Measurements from ENCODE around the gene MZF1.

MZF1 gene

DNA sequence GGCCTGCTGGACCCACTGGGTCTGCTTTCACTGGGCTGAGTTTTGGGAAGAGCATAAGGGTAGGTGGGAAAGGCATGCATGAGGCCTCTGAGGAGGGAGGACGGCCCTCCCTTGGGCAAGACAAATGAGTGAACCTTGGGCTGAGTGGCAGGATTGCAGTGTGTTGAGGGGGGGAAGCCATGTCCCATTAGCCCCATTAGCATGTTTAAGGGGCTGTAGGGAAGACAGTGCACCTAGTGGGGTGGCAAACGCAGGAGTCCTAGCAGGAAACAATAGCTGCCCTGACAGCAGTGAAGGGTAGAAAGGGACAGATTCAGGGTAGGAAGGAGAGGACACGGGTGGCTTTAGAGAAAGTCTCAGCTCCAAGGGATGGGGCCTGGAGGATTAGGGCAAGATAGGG lies 50.4 kb downstream of the MZF1 start:
- peaks cover 23% of the 10 kb centered on the region for H3K4me1 ChIP-seq (ENCODE audit: control insufficient read depth, insufficient read depth, low read length)
- no peak overlapping the region for H3K27ac ChIP-seq (ENCODE audit: low read length)
- no peaks in the 10 kb centered on the region for H3K27me3 ChIP-seq (ENCODE audit: control insufficient read depth in 1 of 2, insufficient read depth in 2 of 2, low read length in 2 of 2)
- no peak overlapping the region for H3K9ac ChIP-seq (ENCODE audit: low read length in 2 of 2)
- no peaks in the 10 kb centered on the region for H3K9me3 ChIP-seq (ENCODE audit: control insufficient read depth in 2 of 2, low read length in 2 of 2)
- no peak overlapping the region for H3K4me3 ChIP-seq (ENCODE audit: low read length in 2 of 2)
- no peaks in the 10 kb centered on the region for H3K36me3 ChIP-seq (ENCODE audit: control insufficient read depth in 2 of 2, insufficient read depth in 2 of 2, low read length in 2 of 2)

DNA sequence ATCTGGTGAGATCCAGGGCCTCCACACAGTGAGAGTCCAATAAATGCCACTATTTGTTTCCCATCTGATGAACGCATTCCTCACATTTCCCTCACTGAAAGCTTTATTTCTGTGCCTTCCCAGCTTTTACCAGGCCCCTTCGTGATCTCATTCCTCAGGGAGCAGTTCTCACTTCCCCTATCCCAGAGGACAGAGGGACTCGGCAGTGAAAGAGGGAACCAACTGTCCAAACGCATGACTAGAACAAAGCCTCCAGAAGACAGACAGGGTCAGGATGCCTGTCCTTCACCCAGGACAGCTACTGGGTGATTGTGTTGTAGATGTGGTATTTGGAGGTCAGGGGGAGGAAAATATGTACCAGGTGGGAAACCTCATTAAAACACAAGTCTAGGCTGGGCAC lies 51.5 kb downstream of the MZF1 start:
- H3K27me3 ChIP-seq (ENCODE audit: control insufficient read depth in 1 of 2, insufficient read depth in 2 of 2, low read length in 2 of 2) = no peaks in the 10 kb centered on the region
- no peaks in the 10 kb centered on the region for H3K9me3 ChIP-seq (ENCODE audit: control insufficient read depth in 2 of 2, low read length in 2 of 2)
- peaks cover 3 to 7% of the 10 kb centered on the region in 2 donors for H3K36me3 ChIP-seq (ENCODE audit: control insufficient read depth in 2 of 2, insufficient read depth in 2 of 2, low read length in 2 of 2)
- H3K4me3 ChIP-seq (ENCODE audit: low read length in 2 of 2) = no peak overlapping the region
- peaks cover 28% of the 10 kb centered on the region for H3K4me1 ChIP-seq (ENCODE audit: control insufficient read depth, insufficient read depth, low read length)
- H3K27ac ChIP-seq (ENCODE audit: low read length) = no peak overlapping the region
- H3K9ac ChIP-seq (ENCODE audit: low read length in 2 of 2) = no peak overlapping the region

DNA sequence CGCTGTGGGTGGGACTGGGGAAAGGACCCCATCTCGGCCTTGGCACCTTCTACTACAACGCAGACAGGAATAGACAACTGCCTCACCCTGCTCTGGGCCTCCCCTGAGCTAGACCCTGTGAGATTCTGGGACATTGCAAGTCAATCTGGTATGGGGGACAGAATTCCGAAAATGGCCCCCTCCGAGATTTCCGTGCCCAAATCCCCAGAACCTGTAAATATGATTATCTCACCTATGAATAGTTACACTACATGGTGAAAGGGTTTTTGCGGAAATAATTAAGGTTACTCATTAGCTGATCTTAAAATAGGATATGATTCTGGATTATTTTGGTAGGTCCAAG lies 52.9 kb downstream of the MZF1 start:
- Histone ChIP-seq H3K36me3 (ENCODE audit: control insufficient read depth in 2 of 2, insufficient read depth in 2 of 2, low read length in 2 of 2) (peaks cover 6 to 16% of the 10 kb centered on the region in 2 donors), H3K27ac (ENCODE audit: low read length) (peak overlapping the region; percentile 95), H3K9ac (ENCODE audit: low read length in 2 of 2) (peak overlapping the region; percentile 93 to 96), H3K4me1 (ENCODE audit: control insufficient read depth, insufficient read depth, low read length) (peaks cover 36% of the 10 kb centered on the region), H3K27me3 (ENCODE audit: control insufficient read depth in 1 of 2, insufficient read depth in 2 of 2, low read length in 2 of 2) (no peaks in the 10 kb centered on the region), H3K9me3 (ENCODE audit: control insufficient read depth in 2 of 2, low read length in 2 of 2) (no peaks in the 10 kb centered on the region), H3K4me3 (ENCODE audit: low read length in 2 of 2) (peak overlapping the region; percentile 88 to 95)

DNA sequence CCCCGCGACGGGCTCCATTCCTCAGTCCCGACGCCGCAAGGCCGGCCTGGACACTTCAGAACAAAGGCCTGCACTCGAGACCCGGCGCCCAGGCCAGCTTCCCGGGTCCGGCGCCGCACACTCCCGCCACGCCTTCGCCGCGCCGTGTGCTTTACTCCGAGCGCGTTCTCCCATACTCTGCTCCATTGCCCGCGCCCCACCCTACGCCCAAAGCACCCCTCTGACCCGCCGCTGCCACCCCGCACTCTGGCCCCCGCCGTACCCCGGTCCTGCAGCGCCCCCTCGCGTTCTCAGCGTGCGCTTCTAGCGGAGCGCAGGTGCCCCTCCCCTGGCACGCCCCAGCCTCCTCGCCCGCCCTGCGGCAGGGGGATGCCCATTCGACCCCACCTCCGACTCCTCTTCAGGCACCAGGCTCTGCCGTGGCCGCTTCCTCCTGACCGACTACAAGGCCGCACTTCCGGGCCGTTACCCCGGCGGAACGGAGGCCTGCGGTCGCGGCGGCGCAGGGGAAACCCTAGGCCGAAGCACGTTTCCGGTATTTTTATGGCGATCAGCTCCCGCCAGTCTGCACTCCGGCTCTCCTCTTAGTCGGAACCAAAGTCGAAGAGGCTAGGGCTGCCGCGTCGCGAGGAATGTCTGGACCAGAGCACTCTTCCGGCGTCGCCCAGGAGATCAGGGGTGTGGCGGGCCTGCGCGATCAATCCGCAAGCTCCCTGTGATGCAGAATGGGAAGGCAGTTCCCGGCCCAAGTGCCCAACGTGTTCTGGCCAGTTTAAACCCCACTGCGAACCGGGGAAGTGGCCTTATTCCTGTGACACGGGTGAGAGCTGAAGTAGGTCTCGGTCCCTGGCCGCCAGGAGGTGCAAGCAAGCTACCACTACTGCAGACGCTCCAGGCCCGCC lies 53.5 kb downstream of the MZF1 start, which contains the start of gene ZBTB45:
Gene ZBTB45 (minus strand): TSS at position 456 of the 902 bp plus-strand sequence. CDS start 2,137 bp downstream, outside the sequence.
- H3K4me3 ChIP-seq (ENCODE audit: low read length in 2 of 2) = peak within 1 kb of the TSS; percentile 88 to 95
- H3K27me3 ChIP-seq (ENCODE audit: control insufficient read depth in 1 of 2, insufficient read depth in 2 of 2, low read length in 2 of 2) = no peaks in the 10 kb centered on the region
- peaks cover 37% of the 10 kb centered on the region for H3K4me1 ChIP-seq (ENCODE audit: control insufficient read depth, insufficient read depth, low read length)
- H3K27ac ChIP-seq (ENCODE audit: low read length) = peak within 1 kb of the TSS; percentile 95
- H3K9ac ChIP-seq (ENCODE audit: low read length in 2 of 2) = peak within 1 kb of the TSS; percentile 93 to 96
- no peaks in the 10 kb centered on the region for H3K9me3 ChIP-seq (ENCODE audit: control insufficient read depth in 2 of 2, low read length in 2 of 2)
- H3K36me3 ChIP-seq (ENCODE audit: control insufficient read depth in 2 of 2, insufficient read depth in 2 of 2, low read length in 2 of 2) = peaks cover 6 to 16% of the 10 kb centered on the region in 2 donors

DNA sequence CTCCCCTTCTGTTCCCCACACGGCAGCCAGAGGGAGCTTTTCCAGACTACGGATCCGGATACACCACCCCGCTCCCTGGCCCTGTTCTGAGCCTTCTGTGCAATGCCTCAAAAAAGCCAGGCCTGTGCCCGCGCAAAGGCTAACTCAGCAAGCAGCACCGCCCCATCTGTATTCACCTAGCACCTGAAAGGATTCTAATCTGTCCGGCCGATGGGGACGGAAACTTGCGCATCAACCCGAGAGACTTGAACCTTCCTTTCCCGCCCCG lies 54.1 kb downstream of the MZF1 start:
- Histone ChIP-seq H3K27me3 (ENCODE audit: control insufficient read depth in 1 of 2, insufficient read depth in 2 of 2, low read length in 2 of 2) (no peaks in the 10 kb centered on the region), H3K36me3 (ENCODE audit: control insufficient read depth in 2 of 2, insufficient read depth in 2 of 2, low read length in 2 of 2) (peaks cover 6 to 16% of the 10 kb centered on the region in 2 donors), H3K4me1 (ENCODE audit: control insufficient read depth, insufficient read depth, low read length) (peaks cover 41% of the 10 kb centered on the region), H3K9me3 (ENCODE audit: control insufficient read depth in 2 of 2, low read length in 2 of 2) (no peaks in the 10 kb centered on the region), H3K27ac (ENCODE audit: low read length) (peak overlapping the region; percentile 95), H3K4me3 (ENCODE audit: low read length in 2 of 2) (peak overlapping the region; percentile 88 to 95), H3K9ac (ENCODE audit: low read length in 2 of 2) (peak overlapping the region; percentile 93 to 96)

DNA sequence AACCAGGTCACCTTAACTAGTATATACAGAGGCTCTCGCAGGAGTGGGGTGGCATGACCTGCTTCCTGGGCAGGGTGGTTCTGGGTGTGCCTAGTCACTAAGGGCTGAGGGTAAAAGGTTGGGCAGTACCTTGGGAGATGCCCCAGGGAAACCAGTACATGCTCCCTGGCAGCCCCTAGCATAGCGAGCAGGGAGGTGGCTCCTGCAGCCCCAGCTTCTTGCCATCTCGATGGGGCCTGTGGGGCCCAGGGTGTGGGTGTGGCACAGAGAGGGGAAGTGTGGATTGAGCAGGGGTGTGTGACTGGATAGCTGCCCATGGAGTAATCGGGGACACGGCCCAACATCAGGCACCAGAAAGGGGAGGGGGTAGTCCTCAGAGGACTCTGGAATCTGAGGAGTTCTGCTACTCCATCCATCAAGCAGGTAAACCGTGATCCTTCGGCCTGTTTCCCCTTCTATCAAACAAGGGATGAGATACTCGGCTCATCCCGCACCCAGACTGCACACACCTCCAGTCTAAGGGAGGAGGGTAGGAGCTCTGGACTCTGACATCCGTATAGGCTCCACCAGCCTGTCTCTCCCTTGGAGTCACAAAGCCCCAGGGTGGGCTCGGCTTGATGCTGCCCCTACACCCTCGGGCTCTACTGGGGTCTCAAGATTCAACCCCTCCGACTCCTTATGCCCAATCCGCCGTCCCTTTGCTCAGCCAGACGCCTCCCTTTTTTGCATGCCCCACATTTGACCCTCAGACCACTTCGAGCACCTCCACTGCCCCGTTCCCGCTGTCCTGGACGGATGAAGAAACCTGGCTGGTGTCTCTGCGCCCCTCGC lies 54.7 kb downstream of the MZF1 start:
- Histone ChIP-seq H3K4me1 (ENCODE audit: control insufficient read depth, insufficient read depth, low read length) (peaks cover 46% of the 10 kb centered on the region), H3K27me3 (ENCODE audit: control insufficient read depth in 1 of 2, insufficient read depth in 2 of 2, low read length in 2 of 2) (no peaks in the 10 kb centered on the region), H3K9ac (ENCODE audit: low read length in 2 of 2) (peak overlapping the region; percentile 93 to 96), H3K36me3 (ENCODE audit: control insufficient read depth in 2 of 2, insufficient read depth in 2 of 2, low read length in 2 of 2) (peaks cover 6 to 16% of the 10 kb centered on the region in 2 donors), H3K9me3 (ENCODE audit: control insufficient read depth in 2 of 2, low read length in 2 of 2) (no peaks in the 10 kb centered on the region), H3K27ac (ENCODE audit: low read length) (peak overlapping the region; percentile 95), H3K4me3 (ENCODE audit: low read length in 2 of 2) (peak overlapping the region; percentile 88 to 95)

DNA sequence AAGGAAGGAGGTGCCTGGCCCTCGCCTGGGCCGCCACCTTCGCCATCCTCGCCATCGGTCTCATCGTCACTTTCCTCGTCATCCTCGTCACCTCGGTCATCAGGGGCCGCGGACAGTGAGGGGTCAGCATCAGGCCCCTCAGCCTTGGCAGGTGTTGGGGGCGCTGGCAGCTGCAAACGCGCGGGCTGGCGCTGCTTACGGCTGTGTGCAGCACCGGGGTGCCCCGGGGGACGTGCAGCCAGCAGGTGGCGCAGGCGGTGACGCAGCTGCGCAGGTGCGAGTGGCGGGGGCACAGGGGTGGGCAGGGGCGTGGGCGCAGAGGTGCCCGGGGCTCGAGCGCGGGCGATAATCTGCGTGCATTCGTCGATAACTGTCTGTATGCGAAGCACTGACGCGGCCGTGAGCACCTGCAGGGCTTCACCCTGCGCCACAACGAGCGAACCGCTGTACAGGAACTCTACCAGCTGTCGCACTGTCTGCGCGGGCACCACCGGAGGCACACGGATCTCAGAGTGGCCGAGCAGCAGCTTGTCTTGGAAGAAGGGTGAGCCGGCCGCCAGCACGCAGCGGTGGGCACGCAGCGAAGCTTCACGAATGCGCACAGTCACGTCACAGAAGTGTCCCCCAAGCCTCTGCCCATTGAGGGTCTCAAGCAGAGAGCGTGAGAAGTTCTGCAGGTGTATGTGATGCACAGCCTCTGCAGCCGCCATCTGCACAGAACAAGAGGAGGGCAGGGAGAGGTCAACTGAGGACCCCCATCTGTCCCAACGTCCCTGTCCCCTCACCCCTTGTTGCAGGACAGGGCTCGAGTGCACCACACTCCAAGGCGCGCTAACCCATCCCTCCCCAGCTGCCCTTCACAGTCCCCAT lies 55.9 kb downstream of the MZF1 start:
- Histone ChIP-seq H3K36me3 (ENCODE audit: control insufficient read depth in 2 of 2, insufficient read depth in 2 of 2, low read length in 2 of 2) (peaks cover 6 to 16% of the 10 kb centered on the region in 2 donors), H3K4me3 (ENCODE audit: low read length in 2 of 2) (peak overlapping the region in 1 of 2 donors; percentile 35), H3K27ac (ENCODE audit: low read length) (no peak overlapping the region), H3K4me1 (ENCODE audit: control insufficient read depth, insufficient read depth, low read length) (peaks cover 49% of the 10 kb centered on the region), H3K9me3 (ENCODE audit: control insufficient read depth in 2 of 2, low read length in 2 of 2) (no peaks in the 10 kb centered on the region), H3K27me3 (ENCODE audit: control insufficient read depth in 1 of 2, insufficient read depth in 2 of 2, low read length in 2 of 2) (no peaks in the 10 kb centered on the region), H3K9ac (ENCODE audit: low read length in 2 of 2) (peak overlapping the region in 1 of 2 donors; percentile 13)

DNA sequence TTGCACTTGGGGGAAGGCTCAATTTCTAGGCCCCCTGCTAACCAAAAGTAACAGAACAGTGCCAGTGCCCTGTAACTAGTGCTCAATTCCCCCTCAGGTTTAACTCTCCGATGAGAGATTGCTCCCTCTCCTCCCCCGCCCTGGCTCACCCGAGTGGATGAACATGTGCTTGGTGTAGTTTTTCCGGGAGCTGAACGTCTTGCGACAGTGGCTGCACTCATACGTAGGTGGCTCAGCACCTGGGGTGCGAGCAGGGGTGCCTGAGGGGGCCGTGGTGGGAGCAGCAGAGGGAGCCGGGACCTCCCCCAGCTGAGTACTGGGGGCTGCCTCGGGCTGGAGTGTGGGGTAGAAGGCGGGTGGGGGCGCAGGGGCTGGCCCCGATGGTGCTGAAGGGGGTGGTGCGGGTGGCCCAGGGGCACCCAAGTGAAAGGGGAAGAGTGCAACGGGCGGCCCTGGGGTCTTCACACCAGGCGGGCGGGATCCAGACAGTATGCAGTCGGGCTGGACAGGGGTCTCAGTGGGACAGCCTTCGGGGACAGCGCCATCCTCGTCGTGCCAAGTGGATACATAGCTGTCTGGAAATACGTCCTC lies 56.8 kb downstream of the MZF1 start:
- peak overlapping the region; percentile 6 for H3K27ac ChIP-seq (ENCODE audit: low read length)
- peaks cover 49% of the 10 kb centered on the region for H3K4me1 ChIP-seq (ENCODE audit: control insufficient read depth, insufficient read depth, low read length)
- no peak overlapping the region for H3K9ac ChIP-seq (ENCODE audit: low read length in 2 of 2)
- no peak overlapping the region for H3K4me3 ChIP-seq (ENCODE audit: low read length in 2 of 2)
- no peaks in the 10 kb centered on the region for H3K27me3 ChIP-seq (ENCODE audit: control insufficient read depth in 1 of 2, insufficient read depth in 2 of 2, low read length in 2 of 2)
- H3K9me3 ChIP-seq (ENCODE audit: control insufficient read depth in 2 of 2, low read length in 2 of 2) = no peaks in the 10 kb centered on the region
- H3K36me3 ChIP-seq (ENCODE audit: control insufficient read depth in 2 of 2, insufficient read depth in 2 of 2, low read length in 2 of 2) = peaks cover 6 to 16% of the 10 kb centered on the region in 2 donors

DNA sequence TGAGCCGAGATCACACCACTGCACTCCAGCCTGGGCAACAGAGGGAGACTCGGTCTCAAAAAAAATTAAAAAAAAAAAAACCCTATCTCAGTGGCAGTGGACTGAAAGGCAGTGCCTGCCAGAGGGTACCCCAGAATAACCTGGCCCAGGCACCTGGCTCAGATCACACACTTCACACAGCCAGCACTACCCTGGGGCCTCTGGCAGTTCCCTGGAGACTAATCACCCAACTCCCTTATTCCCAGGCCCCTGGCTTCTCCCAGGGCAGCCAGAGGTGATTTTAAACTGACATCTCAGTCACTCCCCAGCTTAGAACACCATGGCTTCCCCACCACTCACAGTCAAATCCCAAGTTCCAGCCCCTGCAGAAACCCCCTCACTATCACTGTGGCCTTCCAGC lies 57.9 kb downstream of the MZF1 start:
- Histone ChIP-seq H3K36me3 (ENCODE audit: control insufficient read depth in 2 of 2, insufficient read depth in 2 of 2, low read length in 2 of 2) (peaks cover 6 to 16% of the 10 kb centered on the region in 2 donors), H3K27me3 (ENCODE audit: control insufficient read depth in 1 of 2, insufficient read depth in 2 of 2, low read length in 2 of 2) (no peaks in the 10 kb centered on the region), H3K9me3 (ENCODE audit: control insufficient read depth in 2 of 2, low read length in 2 of 2) (no peaks in the 10 kb centered on the region), H3K4me1 (ENCODE audit: control insufficient read depth, insufficient read depth, low read length) (peaks cover 45% of the 10 kb centered on the region), H3K4me3 (ENCODE audit: low read length in 2 of 2) (no peak overlapping the region), H3K27ac (ENCODE audit: low read length) (no peak overlapping the region), H3K9ac (ENCODE audit: low read length in 2 of 2) (no peak overlapping the region)

DNA sequence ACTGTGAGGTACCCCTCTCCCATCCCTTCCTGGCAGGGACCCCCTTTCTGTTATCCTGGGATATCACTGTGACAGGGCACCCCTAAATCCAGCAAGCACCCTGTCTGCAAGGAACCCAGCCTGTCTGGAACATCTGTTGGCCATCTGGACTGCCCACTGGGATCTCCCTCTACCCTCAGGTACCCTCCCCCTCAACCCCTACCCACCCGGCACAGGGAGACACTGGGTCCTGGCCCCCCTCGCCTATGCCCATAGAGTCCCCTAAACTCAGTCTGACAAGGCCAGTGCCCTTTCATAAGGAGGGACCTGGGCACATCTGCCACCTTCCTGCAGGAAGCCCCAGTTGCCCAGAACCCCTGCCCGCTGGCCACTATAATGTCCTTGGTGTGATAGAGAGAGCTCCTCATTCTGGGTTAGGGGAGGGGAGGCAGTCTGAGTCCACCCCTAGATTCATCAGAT lies 58.5 kb downstream of the MZF1 start:
- Histone ChIP-seq H3K27me3 (ENCODE audit: control insufficient read depth in 1 of 2, insufficient read depth in 2 of 2, low read length in 2 of 2) (no peaks in the 10 kb centered on the region), H3K4me3 (ENCODE audit: low read length in 2 of 2) (peak overlapping the region in 1 of 2 donors; percentile 71), H3K4me1 (ENCODE audit: control insufficient read depth, insufficient read depth, low read length) (peaks cover 41% of the 10 kb centered on the region), H3K9me3 (ENCODE audit: control insufficient read depth in 2 of 2, low read length in 2 of 2) (no peaks in the 10 kb centered on the region), H3K9ac (ENCODE audit: low read length in 2 of 2) (no peak overlapping the region), H3K27ac (ENCODE audit: low read length) (peak overlapping the region; percentile 6), H3K36me3 (ENCODE audit: control insufficient read depth in 2 of 2, insufficient read depth in 2 of 2, low read length in 2 of 2) (peaks cover 6 to 16% of the 10 kb centered on the region in 2 donors)
